HG03060 (cell line): ENCODE measurements around the gene ZNF841.
"Not testable (repeated sequence)": the region's sequence is repeated elsewhere in the genome, so short reads cannot be mapped to it uniquely, and the experiment has no call there.

Experiments used
- ATAC-seq: cut with Tn5 transposase; IDR thresholded peaks from one replicate; pipeline ENCODE4 v1.9.1; 2021; ENCODE audit warnings: low read depth, moderate number of reproducible peaks; ENCODE audit not compliant: unreplicated experiment

Gene ZNF841

DNA sequence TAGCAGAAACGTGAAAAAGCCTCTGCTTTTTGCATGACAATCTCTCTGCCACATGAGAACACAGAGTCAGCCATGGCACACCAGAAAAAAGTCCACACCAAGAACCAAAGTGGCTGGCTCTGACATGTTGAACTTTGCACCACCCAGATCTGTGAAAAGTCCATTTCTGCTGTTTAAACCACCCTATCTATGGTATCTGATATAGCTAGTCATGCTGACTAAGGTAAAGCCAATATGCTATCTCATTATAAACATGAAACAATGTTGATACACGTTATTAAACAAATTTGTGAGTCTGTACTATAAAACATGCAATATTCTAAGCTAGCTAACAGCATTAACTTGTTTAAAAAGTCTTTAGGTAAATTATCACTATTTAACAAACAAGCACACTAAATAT is 25.9 kb downstream of the ZNF841 start:
- no peak for ATAC-seq

DNA sequence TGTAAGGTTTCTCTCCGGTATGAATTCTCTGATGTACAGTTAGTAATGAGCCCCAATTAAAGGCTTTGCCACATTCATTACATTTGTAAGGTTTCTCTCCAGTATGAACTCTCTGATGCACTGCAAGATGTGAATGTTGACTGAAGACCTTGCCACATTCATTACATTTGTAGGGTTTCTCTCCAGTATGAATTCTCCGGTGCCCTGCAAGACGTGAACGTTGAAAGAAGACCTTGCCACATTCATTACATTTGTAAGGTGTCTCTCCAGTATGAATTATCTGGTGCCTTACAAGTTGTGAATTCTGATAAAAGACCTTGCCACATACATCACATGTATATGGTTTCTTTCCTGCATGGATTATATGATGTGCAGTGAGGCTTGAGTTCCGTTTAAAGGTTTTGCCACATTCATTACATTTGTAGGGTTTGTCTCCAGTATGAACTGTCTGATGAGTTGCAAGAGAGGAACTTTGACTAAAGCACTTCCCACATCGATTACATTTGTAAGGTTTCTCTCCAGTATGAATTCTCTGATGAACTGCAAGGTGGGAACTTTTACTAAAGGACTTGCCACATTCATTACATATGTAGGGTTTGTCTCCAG is 29.2 kb downstream of the ZNF841 start:
- ATAC-seq: no peak

- no peak for ATAC-seq
Measured at GRCh38 chr19:52065399-52065798, 30.2 kb downstream of the ZNF841 start.

DNA sequence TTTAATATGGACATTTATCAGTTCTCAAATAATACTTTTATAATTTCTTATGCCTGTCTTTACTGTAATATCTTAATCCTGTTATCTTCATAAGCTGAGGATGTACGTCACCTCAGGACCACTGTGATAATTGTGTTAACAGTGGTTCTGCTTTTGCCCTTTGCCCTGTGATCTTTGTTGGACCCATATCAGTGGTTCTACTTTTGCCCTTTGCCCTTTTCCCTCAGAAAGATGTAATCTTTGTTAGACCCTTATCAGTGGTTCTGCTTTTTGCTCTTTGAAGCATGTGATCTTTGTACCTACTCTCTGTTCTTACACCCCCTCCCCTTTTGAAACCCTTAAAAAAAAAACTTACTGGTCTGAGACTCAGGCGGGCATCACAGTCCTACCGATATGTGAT is 39.1 kb downstream of the ZNF841 start:
- not testable (repeated sequence) for ATAC-seq

DNA sequence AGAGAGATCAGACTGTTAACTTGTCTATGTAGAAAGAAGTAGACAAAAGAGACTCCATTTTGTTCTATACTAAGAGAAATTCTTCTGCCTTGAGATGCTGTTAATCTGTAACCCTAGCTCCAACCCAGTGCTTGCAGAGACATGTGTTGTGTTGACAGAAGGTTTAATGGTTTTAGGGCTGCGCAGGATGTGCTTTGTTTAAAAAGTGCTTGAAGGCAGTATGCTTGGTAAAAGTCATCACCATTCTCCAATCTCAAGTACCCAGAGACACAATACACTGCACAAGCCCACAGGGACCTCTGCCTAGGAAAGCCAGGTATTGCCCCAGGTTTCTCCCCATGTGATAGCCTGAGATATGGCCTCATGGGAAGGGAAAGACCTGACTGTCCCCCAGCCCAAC is 43.8 kb downstream of the ZNF841 start:
- not testable (repeated sequence) for ATAC-seq

DNA sequence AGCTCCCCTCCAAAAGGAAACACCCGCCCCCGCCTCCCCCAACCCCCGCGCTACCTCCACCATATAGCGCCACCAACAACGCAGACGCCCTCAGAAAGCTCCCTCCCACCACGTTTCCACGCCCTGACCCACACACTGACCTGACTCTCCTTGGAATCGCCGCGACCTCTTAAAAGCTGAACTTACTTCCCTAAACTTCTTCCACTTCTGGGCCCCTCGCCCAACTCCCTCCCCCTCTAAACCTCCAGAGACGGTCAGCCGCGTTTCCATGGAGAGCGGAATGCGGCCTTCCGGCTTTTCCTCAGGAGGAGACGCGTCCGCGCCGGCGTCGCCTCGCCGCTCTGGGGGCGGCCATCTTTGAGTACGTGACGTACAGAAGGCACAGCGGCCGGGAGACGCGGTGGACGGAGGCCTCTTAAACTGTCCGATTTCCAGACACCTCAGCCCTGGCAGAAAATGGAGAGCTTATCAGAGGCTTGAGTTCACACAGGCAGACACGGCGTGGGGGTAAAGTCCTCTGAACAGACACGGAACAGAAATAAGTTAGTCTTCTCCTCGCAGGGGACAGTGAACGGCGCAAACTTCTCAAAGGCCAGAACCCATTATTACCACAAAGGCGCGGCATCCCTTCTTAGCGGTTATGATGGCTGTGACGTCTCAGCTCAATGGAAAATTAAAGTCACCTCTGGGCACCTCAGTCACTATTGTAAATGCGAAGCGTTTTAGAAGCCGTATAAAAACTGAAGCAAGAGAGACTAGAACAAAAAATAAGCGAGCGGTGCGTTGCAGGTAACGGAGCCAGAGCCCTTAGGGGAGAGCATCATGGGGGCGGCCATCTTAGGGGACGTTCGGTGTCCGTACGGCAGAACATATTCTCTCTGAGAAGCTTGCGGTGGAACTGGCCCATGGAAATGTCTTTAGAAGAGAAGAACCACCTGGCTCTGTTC is 46.7 kb downstream of the ZNF841 start, which contains the start of gene ZNF432:
ZNF432 (minus strand) TSS at position 284 of the 947 bp plus-strand sequence. CDS start 1,970 bp downstream, outside the sequence.
- ATAC-seq: peak; percentile 41

GRCh38 chr19:52039169-52039568 is 56.4 kb downstream of the ZNF841 start:
- ATAC-seq: no peak

DNA sequence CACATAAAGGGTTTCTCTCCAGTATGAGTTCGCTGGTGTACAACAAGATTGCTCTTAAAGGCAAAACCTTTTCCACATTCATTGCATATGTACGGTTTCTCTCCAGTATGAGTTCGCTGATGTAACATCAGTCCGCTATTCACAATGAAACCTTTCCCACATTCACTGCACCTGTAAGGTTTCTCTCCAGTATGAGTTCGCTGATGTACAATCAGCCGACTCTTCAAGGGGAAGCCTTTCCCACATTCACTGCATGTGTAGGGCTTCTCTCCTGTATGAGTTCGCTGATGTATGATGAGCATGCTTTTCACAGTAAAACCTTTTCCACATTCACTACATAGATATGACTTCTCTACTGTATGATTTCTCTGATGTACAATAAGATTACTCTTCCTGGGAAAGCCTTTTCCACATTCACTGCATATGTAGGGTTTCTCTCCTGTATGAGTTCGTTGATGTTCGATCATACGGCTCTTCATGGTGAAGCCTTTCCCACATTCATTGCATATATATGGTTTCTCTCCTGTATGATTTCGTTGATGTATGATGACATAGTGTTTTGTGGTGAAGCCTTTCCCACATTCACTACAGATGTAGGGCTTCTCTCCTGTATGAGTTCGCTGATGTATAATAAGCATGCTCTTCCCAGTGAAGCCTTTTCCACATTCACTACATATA is 61.4 kb downstream of the ZNF841 start:
- no peak for ATAC-seq

GRCh38 chr19:52028780-52029123 is 66.8 kb downstream of the ZNF841 start:
- no peak for ATAC-seq

- ATAC-seq: peak; percentile 62
Measured at GRCh38 chr19:52028027-52028779, 67.4 kb downstream of the ZNF841 start, which contains the start of gene ZNF614. Gene ZNF614 (minus strand): TSS chr19:52028379. CDS start chr19:52025745, 2,634 bp downstream.

DNA sequence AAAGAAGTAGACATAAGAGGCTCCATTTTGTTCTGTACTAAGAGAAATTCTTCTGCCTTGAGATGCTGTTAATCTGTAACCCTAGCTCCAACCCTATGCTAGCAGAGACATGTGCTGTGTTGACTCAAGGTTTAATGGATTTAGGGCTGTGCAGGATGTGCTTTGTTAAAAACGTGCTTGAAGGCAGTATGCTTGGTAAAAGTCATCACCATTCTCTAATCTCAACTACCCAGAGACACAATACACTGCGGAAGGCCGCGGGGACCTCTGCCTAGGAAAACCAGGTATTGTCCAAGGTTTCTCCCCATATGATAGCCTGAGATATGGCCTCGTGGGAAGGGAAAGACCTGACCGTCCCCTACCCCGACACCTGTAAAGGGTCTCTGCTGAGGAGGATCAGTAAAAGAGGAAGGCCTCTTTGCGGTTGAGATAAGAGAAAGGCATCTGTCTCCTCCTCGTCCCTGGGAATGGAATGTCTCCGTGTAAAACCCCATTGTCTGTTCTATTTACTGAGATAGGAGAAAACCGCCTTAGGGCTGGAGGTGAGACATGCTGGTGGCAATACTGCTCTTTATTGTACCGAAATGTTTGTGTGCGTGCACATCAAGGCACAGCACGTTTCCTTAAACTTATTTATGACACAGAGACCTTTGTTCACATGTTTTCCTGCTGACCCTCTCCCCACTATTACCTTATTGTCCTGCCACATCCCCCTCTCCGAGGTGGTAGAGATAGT is 69.1 kb downstream of the ZNF841 start:
- ATAC-seq: not testable (repeated sequence)

DNA sequence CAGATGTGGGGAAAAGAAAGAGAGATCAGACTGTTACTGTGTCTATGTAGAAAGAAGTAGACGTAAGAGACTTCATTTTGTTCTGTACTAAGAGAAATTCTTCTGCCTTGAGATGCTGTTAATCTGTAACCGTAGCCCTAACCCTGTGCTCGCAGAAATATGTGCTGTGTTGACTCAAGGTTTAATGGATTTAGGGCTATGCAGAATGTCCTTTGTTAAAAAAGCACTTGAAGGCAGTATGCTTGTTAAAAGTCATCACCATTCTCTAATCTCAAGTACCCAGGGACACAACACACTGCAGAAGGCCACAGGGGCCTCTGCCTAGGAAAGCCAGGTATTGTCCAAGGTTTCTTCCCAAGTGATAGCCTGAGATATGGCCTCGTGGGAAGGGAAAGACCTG is 71.1 kb downstream of the ZNF841 start:
- ATAC-seq: not testable (repeated sequence)

DNA sequence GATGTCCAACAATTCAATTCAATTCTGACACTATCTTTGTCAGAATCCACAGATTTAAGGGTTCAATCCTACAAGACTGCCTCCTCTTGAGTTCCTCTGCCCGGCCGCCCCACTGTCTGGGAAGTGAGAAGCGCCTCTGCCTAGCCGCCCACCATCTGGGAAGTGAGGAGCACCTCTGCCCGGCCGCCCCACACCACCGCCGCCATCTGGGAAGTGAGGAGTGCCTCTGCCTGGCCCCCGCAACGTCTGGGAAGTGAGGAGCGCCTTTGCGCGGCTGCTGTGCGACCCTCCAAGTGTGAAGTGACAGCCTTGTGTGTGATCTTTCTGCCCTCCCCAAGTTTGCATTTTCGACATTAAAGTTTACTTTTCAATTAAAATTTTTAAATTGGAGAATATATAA is 73.4 kb downstream of the ZNF841 start:
- no peak for ATAC-seq

GRCh38 chr19:52020506-52020905 is 75.1 kb downstream of the ZNF841 start:
- ATAC-seq: no peak
